Kidney glomerular epithelial cell (primary cell): ENCODE measurements around the gene EYS.
"Not testable (repeated sequence)": the region's sequence is repeated elsewhere in the genome, so short reads cannot be mapped to it uniquely, and the experiment has no call there.

Experiments
- DNase-seq: peaks from one replicate; lab custom pipeline; 2025; lab: John Stamatoyannopoulos, UW

The EYS gene

DNA sequence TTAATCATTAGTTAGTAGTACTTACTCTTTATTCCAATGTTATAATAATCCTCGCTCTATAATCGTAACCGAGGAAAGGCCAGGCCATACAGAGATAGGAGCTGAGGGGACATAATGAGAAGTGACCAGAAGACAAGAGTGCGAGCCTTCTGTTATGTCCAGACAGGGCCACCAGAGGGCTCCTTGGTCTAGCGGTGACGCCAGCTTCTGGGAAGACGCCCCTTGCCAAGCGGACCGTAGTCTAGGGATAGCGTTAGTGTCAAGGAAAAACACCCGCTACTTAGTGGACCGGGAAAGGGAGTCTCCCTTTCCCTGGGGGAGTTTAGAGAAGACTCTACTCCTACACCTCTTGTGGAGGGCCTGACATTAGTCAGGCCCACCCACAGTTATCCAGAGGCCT lies 1237.6 kb downstream of the EYS start:
- not testable (repeated sequence) for DNase-seq

DNA sequence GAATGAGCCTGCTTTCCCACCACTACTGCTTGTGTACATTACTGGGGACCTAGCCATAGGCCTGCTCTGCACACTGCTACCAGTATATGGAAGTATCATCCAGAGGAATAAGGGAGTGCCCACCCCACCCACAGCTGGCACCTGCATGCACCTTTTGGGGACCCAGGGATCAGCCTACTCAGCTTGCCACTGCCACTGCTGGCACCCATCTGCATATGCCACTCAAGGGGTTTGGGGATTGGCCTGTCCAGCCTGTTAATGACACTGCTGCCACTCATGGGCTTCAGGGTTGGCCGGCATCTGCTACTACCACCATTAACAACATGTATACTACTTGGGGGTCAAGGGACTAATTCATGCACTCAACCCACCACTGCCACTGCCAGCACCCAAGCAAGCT lies 1239.4 kb downstream of the EYS start:
- DNase-seq, result no peak

DNA sequence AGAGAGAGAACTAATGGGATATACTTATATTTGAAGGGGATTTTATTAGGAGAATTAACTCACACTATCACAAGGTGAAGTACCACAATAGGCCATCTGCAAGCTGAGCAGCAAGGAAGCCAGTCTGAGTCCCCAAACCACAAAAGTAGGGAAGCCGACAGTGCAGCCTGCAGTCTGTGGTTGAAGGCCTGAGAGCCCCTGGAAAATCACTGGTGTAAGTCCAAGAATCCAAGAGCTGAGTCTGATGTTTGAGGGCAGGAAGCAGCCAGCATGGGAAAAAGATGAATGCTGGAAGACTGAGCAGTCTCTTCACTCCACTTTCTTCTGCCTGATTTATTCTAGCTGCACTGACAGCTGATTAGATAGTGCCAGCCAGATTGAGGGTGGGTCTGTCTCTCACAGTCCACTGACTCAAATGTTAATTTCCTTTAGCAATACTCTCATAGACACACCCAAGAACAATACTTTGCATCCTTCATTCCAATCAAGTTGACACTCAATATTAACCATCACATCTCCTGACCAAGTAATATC lies 1247.5 kb downstream of the EYS start:
- no peak for DNase-seq

DNA sequence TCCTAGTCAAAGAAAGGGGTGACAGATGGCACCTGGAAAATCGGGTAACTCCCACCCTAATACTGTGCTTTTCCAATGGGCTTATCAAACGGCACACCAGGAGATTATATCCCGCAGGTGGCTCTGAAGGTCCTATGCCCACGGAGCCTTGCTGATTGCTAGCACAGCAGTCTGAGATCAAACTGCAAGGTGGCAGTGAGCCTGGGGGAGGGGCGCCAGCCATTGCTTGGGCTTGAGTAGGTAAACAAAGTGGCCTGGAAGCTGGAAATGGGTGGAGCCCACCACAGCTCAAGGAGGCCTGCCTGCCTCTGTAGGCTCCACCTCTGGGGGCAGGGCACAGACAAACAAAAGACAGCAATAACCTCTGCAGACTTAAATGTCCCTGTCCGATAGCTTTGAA lies 1258.9 kb downstream of the EYS start:
- DNase-seq, result not testable (repeated sequence)

DNA sequence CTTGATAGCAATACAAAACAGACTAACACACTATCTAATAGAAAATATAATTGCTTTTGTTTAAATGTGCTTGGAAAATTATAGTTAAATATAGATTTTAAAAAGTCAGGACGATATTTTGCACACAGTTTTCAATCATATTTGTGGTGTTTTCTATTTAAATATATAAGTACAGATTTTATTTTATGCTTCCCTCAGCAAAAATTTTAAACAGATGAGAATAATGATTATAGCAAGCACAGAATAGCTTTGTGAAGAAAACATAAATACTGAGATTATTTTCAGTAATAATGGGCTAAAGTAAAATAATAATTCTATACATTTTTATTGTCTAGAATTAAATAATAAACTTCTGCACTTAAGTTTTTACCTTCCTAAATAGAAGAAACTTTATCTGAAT lies 1262.0 kb downstream of the EYS start:
- no peak for DNase-seq

DNA sequence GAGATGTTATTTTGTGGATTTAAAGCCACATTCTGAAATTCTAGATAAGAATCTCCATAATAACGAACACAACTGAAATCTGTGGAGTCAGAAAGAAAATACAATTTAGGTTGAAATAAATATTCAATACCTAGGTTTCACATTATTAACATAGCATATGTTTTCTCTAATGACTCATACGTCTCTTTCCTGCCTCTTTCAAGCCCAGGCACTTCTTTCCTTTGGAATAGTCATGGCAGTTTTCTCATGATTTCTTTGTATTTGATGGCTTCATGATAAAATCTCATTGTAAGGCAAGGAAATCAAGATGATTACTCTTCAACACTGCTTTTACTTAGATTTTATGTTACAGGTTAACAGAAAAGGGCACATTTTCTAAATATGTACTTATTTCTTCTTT lies 1267.8 kb downstream of the EYS start:
- DNase-seq, result no peak

DNA sequence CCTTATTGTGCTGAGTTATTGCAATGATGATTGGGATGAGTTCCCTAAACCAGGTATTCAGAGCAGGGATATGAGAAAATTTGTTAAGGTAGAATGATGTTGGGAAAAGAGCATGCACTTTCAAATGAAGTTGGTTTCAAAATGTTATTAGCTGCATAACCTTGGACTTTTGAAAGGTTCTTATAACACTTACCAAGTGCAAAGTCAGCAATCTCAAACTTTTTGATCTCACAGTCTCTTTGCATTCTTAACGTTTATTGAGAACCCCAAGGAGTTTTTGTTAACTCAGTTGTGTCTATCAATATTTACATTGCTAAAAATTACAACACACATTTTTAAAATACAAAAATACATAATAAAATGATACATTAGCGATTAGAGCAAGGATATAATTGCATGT lies 1269.0 kb downstream of the EYS start:
- DNase-seq, result no peak

DNA sequence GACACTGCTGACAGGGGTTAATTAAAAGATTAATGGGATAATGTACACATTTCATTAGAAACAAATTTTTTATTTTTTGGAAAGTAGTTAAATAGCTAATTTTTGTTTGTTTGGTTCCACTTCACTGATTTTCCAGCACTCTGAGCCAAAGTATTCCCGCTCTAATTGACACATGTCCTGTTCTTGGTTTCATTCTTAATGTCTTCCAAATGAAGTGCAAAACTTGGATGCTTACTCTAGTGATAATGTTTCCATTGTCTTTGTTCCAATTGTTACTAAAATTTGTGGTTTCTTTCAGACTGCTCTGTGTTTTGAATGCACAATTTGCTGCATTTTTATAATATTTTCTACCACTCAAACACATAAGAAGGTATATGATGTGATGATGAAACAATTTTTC lies 1277.1 kb downstream of the EYS start:
- DNase-seq, result no peak

DNA sequence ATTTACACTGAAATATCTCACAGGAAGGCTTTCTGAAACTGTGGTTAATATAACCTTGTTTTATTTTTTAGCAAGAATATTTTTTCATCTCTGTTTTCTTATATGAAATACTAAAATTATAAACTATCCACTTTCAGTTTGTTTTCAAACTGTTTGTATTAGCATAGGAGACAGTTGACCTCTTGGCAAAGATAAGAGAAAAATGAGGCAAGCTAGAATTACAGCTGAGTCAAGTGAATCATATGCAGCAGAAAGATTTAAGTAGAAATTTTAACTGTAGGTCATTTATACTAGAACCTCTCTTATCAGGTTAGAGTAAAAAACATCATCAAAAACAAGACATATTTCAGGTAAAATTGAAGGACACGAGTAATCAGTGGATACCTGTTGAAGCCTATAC lies 1278.8 kb downstream of the EYS start:
- DNase-seq, result no peak

DNA sequence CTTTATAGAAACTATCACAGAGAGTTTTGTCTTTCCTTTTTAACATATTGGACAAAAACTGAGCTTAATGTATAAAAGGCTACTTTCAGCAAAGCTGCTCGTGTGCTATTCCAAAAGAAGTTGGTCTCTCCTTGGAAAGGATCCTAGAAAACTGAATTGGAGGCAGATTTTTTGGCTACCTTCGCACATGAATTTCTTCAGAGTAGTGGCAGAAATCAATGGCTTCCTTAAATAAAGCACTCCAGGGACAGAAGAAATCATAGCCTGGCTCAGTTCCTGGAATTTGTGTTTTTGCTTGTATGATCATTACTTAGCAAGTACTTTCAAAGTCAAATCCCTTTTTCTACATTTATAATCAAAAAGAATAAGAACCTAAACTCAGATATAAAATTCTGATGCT lies 1291.1 kb downstream of the EYS start:
- DNase-seq, result no peak

DNA sequence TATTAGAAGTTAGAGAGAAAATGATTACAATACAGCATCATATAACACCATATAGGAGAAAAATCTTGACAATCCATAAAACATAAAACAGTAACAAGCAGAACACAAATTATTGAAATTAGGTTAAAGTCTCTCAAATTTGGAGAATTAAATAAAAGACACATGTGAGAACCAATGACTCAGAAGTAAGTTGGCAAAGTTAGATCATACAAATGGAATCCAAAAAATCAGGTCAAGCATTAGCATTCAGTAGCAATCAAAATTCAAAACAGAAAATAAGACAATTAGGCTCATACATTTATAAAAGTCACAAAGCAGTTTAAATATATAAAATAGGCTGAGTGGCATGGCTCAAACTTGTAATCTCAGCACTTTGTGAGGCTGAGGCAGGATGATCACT lies 1295.8 kb downstream of the EYS start:
- DNase-seq, result no peak

DNA sequence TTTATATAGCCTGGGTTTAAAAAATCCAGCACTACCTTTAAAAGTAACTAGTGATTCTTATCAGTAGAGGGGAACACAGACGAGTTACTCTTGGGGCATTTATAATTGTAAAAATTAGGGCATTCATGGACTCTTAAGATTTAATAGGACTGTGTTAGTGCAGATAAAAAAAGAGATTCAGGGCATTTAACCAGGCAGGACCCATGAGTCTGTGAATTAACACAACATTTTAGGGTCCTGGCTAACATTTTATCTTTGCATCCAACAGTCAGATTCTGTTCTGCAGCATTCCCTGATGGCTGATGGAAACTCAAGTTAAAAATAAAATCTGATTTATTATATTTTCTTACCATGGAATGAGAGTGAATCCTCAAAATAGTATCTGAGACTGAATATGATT lies 1297.1 kb downstream of the EYS start:
- no peak for DNase-seq

DNA sequence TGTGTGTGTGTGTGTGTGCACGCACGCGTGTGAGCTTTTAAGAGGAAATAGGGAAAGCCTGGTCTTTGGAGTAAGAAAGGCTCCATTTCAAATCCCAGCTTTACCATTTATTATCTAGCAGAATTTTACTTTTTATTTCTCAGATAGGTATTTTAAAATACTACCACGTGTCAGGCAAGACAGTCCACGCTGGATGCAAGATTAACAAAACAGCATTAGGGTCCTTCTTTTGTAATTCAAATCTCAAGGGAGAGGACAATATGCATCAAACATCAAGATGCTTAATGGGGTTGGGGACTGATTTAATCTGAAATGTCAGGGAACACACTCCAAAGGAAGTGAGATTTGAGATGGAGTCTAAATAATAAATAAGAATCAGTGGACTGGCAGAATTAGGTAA lies 1302.6 kb downstream of the EYS start:
- no peak for DNase-seq

DNA sequence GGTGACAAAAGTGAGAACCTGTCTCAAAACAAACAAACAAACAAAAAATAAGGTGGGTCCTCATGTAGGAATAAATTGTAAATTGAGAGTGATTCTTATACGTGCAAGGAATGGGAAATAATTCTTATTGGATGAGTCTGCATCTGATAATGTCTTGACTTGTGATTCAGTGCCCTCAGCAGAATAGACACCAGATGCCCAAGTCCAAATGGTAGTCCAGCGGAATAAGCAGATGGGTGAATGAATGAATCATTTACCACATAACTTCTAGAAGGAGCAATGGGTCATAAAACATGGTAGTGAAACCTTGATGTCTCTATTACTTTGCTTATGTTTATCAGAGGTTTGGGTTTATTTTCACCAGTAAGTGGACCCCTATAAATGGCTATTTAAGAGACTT lies 1323.7 kb downstream of the EYS start:
- DNase-seq, result no peak

DNA sequence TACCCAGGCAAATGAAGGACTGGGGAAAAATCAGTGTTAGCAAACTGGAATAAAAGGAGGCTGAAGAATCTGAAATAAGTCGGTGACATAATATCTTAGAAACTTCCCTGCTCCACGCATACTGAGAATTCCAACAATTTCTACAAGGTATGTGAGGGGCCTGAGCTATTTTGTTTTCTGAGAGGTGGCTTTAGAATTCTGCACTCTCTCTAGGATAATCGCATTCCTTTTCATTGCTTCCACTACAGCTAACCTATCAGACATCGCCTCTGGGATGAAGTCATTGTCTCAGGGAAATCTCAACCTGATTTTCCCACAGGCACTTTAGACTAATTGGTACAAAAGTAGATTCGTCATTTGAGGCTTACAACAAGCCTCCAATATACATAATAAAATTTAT lies 1330.6 kb downstream of the EYS start:
- peak; percentile 53 for DNase-seq

DNA sequence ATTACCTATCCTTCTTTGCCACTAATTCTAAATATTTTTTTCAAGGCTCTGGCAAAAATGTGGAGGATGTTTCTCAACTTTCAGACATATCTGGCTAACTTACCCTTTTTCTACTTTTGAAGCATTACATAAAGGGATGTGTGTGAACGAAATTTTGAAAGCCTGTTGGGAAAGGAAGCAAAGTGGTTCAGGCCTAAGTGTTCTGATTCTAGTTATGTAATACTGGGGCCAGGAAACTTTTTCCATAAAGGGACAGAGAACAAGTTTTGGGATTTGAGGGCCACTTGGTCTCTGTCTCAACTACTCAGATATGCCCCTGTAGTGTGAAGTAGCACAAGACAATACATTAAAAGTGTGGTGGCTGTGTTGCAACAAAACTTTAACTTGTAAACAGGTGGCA lies 1349.6 kb downstream of the EYS start:
- DNase-seq, result no peak

DNA sequence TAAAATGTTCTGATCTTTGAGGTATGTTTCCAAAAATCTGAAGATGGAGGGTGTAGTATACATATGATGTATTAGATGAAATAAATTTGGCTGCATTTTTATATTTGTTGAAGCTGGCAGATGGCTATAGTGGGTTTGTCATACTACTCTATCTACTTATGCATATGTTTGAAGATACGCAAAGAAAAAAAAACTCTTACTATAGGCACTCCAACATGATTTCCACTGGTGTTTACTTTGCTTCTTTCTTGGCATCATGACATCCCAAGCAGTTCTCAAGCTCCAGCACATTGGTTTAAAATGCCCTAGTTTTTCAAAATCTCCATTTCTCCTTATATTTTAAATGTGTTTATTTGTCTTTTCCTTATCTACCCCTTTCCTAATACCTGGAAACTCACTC lies 1359.6 kb downstream of the EYS start:
- DNase-seq, result no peak

DNA sequence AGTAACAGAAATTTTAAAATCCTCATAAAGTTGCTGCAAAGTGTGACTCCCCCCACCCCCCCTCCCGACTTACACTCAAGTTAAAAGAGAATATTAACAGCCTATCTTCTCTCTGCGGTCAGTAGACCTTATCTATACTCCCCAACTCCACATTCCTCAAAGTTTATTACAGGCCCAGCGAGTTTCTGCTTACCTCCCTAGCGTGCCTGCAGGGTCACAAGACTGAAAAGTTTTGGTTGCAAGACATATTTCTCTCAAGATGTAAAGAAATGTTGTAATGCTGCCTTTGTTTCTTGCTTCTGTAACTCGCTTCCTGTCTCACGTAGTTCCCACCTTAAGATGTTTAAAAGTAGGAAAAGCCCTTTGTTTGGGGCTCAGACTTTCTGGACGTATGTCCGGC lies 1371.8 kb downstream of the EYS start:
- DNase-seq, result peak; percentile 1

DNA sequence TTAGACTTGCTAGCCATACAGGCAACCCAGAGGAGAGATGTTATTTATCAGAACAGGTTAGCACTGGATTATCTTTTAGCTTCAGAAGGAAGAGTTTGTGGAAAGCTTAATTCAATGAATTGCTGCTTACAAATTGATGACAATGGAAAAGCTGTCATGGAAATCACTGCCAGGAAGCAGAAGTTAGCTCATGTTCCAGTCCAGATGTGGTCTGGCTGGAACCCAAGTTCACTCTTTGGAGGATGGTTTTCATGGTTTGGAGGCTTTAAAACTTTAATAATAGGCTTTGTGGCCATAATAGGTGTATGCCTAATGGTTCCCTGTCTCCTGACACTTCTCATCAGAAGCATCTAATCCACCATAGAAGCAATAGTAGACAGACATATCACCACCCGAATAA lies 1372.4 kb downstream of the EYS start:
- no peak for DNase-seq

DNA sequence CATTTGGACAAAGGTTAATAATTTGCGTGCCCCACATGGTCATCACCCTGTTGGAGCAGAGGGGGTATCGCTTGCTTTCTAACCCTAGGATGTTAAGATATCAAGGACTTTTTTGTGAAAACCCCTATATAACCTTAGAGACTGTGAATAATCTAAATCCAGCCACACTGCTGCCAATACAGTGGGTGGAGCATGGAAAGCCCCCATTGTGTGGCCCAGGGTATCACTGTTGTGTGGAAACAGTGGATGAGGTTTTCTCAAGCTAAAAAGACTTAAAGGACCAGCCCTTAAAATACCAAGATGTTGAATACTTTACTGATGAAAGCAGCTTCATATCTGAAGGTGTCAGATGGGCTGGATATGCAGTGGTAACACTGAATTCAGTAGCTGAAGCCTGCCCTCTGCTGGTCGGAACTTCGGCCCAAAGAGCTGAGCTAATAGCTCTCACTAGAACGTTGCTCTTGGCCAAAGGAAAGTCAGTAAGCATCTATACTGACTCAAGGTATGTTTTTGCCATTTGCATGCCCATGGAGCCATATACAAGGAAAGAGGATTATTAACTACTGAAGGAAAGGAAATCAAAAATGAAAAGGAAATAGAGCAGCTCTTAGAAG lies 1376.2 kb downstream of the EYS start:
- peak; percentile 44 for DNase-seq

DNA sequence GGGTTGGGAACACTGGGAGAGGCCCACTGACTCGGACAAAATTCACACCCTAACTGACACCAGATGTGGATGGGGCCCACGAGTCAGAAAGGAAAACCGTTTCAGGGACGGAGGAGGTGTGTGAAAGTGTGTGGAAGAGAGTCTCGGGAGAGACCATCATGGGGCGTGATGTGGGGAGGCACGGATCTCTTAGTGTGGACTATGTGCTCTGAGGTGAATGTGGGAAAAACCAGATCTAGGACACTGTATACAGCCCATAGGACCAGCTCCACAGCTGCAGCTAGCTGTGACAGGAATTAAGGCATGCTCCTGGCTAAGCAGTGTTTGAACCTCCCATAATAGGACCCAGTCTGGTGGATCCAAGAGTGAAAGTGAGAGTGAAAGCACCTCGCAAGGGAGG lies 1380.1 kb downstream of the EYS start:
- no peak for DNase-seq

DNA sequence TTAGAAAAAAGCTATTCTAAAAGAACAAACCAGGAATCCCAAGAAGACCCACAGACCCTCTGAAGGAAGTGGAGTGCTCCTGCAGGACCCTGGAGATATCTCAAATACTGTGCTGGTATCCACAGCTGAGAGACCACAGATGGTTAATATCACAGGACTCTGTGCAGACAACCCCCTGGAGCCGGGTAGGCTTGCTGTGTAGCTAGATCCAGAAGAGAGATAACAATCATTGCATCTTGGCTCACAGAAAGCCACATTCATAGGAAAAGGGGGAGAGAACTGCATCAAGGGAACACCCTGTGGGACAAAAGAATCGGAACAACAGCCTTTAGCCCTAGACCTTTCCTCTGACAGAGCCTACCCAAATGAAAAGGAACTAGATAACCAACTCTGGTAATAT lies 1381.9 kb downstream of the EYS start:
- DNase-seq, result no peak

DNA sequence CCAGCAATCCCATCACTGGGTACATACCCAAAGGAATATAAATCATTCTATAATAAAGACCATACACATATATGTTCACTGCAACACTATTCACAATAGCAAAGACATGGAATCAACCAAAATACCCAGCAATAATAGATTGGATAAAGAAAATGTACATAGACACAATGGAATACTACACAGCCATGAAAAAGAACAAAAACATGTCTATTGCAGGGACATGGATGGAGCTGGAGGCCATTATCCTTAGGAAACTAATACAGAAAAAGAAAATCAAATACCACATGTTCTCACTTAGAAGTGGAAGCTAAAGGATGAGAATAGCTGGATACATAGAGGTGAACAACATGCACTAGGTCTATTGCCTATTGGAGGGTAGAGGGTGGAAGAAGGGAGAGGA lies 1396.8 kb downstream of the EYS start:
- no peak for DNase-seq
